ENCODE measurements around the gene EXOSC5. TPM values are rescaled to one million over a fixed set of nuclear protein-coding genes. Genes with fewer than 3 reads are reported as not detected.
"Not testable (repeated sequence)": the region's sequence is repeated elsewhere in the genome, so short reads cannot be mapped to it uniquely, and the experiment has no call there.

EXOSC5 gene
- total RNA-seq, 1 donor from 2014 or later: 13.9 TPM

DNA sequence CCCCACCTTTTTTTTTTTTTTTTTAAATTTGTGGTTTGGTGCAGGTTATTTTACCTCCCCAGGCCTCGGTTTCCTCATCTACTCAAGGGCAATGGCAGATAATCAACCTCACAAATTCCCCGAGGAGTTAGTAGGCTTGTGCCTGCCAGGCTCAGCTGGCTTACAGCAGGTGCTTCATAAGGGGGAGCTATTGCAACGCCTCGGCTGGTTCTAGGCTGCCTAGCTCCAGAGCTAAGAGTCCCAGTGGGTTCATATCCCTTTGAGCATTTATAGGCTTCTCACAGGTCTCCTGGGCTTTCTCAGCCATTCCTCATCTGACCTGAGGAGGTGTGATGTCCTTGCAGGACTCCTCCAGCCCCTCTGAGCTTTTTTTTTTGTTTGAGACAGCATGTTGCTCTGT lies 11.1 kb upstream of the EXOSC5 start:
- DNase-seq (ENCODE audit: low read depth in 2 of 2): no peak

DNA sequence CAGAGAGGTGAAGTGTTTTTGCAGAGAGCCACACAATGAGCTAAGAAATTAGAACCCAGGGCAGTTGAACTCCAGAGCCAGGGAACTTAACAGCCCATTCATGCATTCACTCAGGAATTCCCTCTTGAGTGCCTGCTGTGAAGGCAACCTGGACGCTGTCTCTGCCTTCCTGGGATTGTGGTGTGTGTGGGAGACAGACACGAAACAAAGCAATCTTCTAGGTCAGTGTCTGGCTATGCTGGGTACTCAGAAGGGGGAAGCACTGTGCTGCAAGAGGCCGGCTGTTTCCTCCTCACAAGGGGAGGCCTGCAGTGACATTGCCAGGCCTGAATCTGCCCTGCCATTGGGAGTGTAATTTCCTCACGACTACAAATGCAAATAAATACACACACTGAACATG lies 10.1 kb upstream of the EXOSC5 start:
- peak in 1 of 2 donors; percentile 76 for DNase-seq (ENCODE audit: low read depth in 2 of 2)

DNA sequence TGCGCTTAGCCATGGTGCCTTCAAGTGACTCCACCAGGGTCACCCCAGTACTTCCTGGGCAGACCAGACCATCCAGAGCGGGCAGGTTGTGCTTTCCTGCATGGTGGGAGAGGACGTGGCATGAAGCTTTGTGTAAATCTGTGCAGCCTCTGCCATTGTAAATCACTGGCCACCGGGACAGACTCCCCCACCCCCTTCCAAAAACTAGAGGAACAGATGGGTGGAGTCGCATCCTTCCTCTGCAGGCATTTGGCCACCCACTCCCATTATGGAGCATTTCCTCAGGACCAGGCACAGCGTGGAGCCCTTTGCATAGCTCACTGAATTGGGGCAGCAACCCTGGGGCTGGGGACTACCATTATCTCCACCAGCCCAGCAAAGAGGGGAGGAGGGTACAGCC lies 8.6 kb upstream of the EXOSC5 start:
- DNase-seq (ENCODE audit: low read depth in 2 of 2): peak in 1 of 2 donors; percentile 6

DNA sequence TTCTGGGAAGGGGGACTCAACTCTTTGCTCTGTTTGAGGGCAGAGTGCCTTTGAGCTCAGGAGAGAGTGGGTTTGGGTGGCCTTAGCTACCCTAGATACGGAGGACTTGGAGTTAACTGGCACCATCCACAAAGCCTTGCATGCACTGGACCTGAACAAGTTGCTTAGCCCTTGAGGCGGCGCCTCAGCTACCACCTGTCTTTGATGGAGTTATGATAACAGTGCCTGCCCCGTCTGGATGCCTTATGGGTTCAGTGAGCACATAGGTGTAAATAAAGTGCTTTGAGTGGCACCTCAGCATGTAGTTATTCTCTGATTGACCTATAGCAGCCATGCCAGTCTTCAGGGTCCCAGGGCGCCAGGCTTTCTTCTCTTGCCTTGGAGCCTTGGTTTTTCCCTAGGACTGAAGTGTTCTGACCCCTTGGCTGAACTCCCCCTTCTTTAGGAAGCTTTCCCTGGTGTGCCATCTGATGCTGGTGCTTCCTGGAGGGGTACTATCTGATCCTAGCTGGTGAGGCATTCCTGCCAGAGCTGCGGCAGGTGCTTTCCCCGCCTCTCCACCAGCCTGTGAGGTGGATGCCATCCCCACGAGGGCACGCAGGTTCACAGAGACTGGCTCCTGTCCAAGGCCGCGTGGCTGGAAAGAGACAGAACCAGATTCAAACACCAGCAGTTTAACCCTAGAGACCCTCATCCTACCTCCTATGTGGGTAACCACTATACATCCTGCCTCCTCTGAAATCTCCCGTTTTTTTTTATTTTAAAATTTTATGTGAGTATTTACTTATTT lies 6.2 kb upstream of the EXOSC5 start:
- no peak for DNase-seq (ENCODE audit: low read depth in 2 of 2)

DNA sequence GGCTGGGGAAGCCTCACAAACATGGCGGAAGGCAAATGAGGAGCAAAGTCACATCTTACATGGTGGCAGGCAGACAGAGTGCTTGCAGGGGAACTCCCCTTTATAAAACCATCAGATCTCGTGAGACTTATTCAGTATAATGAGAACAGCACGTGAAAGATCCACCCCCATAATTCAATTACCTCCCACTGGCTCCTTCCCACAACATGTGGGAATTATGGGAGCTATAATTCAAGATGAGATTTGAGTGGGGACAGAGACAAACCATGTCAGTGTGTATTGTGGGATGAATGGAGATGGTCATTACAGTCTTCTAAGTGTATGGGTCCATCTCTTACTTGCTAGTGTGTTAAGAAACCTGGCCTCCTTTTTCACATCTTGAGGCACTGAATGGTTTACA lies 4.9 kb upstream of the EXOSC5 start:
- DNase-seq (ENCODE audit: low read depth in 2 of 2): peak in 1 of 2 donors; percentile 11

DNA sequence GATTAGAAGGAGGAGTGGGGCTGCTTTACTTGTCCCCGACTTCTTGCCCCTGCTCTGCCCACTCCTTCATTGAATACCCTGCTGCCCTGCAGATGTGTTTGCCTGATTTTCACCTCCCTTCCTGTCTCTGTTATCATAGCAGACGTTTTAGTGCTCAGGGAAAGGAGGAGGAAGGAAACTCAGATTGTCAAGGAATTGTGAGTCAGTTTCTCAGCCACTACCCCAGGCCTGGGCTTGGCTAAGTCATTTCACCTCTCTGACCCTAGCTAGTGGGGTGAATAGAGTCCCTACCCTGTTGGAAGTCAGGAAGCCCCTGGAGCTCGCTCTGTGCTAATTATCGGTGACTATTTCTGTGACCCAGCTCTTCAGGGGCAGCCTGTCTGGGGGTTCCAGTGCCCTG lies 4.3 kb upstream of the EXOSC5 start:
- peak in 1 of 2 donors; percentile 87 for DNase-seq (ENCODE audit: low read depth in 2 of 2)

DNA sequence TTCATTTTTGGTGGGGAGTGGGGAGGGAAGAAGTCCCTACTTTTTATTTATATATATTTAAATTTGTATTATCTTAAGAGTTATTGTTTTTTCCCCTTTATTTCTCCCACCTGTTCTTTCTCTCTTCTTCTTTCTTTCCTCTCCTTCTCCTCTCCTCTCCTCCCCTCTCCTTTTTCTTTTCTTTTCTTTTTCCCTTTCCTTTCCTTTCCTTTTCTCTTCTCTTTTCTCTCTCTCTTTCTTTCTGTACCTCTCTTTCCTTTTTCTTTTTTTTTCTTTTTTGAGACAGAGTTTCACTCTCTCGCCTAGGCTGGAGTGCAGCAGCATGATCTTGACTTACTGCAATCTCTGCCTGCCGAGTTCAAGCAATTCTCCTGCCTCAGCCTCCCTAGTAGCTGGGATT lies 2.4 kb upstream of the EXOSC5 start:
- DNase-seq (ENCODE audit: low read depth in 2 of 2): no peak

DNA sequence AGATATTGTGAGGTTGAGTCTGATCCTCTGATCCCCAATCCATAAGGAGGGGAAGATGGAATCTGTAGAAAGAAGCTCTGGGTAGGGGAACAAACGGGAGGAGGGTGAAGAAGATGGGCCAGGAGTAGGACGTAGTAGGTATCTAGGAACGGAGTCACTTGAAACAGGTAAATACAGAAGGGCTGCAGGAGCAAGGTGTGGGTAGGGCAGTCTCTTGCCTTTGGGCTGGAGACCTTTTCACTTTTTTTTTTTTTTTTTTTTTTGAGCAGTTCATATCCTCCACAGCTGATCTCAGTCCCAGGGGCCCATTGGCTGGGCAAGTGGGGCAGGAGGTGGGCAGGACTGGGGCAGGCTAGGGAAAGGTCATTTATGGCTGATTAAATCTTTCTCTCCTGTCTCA lies 1.9 kb upstream of the EXOSC5 start:
- no peak for DNase-seq (ENCODE audit: low read depth in 2 of 2)

DNA sequence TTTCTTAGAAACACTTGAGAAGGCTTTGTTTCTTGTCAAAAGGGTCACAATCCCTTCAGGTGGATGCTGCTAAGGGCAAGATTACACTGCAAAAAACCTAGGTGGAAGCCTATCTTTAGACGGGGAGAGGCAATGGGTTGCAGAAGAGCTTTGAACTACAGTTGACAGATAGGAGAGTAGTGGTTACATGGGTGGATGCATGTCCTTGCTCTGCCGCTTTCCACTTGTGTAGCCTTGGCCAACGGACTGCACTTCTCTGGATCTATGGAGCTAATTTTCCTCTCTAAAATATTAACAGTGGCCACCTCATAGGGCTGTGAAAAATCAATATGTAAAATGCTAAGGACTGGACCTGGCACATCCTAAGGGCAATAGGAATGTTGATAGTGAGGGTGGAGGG lies 1.4 kb upstream of the EXOSC5 start:
- no peak for DNase-seq (ENCODE audit: low read depth in 2 of 2)

DNA sequence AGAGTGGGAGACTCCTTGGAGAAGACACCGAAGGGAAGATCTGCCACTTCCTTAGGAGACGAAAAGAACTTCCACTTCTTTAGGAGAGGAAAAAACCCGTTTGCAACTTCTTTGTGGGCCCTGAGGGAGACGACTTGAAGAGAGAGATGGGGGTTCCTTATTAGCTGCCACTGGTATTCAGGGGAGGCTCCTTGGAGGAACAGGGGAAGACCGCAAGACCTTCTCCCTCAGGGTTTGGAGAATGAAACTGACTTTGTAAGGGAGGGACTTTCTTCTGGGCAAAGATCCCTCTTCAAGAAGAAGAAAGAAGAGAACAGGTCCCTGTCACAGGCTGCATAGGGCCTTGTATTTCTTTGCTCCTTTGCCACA lies 875 bp upstream of the EXOSC5 start:
- no peak for DNase-seq (ENCODE audit: low read depth in 2 of 2)

DNA sequence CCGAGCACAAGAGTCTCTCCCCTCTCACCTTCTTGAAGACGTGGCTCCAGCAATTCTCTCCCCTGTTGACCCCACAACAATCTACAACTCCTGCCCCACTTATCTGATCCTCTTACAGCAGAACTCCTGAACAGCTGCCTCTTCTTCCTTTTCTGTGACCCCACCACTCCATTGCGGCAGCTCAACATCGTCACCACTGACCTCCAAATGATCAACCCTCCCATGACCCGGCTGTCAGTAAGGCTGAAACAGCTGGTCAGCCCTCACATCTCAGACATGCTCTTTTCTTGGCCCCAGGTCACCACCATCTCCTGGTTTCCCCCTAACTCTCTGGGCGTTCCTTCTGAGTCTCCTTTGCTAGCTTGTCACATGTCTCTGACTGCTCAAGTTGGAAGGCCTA lies 1.8 kb downstream of the EXOSC5 start:
- DNase-seq (ENCODE audit: low read depth in 2 of 2): no peak

DNA sequence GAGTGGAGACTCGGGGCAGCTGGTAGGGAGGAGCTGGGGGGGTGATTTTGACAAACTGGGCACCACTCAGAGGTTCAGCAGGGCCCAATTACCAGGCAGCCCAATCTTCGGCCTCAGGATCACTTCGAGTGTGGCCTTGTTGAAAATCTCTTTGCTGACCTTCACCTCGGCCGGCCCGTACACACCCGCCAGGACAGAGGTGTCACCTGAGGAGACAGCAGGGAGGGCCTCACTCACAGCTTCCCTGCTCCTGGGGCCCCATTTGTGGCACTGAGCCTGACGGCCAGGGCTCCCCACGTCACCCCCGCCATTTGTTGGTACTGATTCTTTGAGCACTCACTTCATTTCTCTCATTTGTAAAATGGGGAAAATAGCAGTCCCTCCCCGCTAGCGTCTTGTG lies 4.4 kb downstream of the EXOSC5 start:
- no peak for DNase-seq (ENCODE audit: low read depth in 2 of 2)

DNA sequence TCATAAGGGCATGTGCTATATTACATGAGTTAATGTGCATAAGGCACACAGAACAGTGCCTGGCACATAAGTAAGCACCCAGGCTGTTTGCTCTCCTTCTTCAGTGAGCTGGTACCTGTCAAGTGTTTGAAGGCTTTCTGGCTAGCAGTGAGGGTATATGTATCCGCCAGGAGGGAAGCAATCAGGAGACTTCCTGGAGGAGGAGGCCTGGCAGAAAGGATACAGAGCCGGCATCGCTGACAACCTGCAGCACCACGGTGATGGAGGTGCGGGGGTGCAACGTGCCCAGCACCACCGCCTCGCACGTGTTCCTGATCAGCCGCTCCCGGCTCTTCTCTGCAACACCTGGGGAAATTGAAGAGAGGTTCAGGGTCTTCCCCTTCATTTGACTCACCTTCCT lies 5.5 kb downstream of the EXOSC5 start:
- no peak for DNase-seq (ENCODE audit: low read depth in 2 of 2)

DNA sequence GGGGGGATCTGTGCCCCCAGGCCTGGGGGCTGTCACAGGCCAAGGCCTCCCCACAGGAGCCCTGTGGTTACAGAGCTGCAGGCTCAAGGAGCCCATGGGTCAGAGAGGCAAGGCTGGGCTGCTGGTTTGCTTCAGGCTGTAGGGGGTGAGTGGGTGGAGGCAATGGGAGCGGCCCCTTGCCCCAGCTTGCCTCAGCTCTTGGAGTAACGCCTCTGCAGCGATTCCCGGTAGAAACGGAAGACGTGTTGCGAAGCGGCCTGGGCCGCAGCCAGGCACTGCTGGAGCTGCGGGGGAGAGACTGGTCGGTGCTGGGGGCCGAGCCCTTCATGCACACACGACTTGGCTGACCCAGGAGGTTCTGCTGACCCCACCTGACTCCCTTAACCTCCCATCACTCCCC lies 10.7 kb downstream of the EXOSC5 start:
- DNase-seq (ENCODE audit: low read depth in 2 of 2): no peak

DNA sequence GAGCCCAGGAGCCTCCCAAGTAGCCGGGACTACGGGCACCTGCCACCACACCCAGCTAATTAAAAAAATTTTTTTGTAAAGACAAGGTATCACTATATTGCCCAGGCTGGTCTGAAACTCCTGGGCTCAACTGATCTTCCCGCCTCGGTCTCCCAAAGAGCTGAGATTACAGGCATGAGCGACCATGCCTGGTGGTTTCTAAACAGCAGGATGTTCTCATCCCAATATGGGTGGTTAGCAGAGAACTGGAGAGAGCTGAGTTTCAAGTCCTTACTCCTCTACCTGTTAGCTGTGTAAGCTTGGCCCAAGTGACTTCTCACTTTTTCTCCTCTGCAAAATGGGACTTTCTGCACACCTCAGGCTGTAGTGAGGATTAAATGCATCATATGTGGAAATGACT lies 12.8 kb downstream of the EXOSC5 start:
- DNase-seq (ENCODE audit: low read depth in 2 of 2): no peak

DNA sequence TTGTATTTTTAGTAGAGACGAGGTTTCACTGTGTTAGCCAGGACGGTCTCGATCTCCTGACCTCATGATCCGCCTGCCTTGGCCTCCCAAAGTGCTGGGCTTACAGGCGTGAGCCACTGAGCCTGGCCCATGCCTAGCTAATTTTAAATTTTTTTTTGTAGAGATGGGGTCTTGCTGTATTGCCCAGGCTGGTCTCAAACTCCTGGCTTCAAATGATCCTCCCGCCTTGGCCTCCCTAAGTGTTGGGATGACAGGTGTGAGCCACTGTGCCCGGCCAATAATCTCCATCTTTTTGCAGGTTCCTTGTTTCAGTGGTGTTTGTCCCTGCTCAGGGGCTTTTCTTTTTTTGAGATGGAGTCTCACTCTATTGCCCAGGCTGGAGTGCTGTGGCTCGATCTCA lies 15.6 kb downstream of the EXOSC5 start:
- DNase-seq (ENCODE audit: low read depth in 2 of 2): not testable (repeated sequence)

DNA sequence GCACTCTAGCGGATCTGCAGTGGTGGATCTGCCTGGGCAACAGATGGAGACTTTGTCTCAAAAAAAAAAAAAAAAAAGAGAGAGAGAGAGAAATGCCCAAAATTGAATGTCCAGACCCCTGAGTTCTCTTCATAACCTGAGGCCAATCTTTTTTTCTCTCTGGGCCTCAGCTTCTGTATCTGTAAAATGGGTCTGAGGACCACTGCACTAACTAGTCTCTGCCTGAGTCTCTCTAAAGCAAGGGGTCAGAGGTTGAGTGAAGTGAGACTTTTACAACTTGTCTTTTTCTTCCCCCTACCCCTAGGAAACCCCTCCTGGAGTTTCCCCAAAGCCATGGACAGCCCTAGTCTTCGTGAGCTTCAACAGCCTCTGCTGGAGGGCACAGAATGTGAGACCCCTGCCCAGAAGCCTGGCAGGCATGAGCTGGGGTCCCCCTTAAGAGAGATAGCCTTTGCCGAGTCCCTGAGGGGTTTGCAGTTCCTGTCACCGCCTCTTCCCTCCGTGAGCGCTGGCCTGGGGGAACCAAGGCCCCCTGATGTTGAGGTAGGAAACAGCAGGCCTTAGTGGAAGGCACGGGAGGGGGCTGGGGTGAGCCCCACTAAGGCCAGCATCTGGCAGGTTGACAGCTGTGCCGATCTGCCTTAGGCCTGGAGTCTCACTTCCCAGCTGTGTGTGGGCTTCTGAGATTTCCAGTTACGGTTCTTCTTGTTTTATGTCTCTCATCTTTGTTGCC lies 19.0 kb downstream of the EXOSC5 start:
- no peak for DNase-seq (ENCODE audit: low read depth in 2 of 2)

DNA sequence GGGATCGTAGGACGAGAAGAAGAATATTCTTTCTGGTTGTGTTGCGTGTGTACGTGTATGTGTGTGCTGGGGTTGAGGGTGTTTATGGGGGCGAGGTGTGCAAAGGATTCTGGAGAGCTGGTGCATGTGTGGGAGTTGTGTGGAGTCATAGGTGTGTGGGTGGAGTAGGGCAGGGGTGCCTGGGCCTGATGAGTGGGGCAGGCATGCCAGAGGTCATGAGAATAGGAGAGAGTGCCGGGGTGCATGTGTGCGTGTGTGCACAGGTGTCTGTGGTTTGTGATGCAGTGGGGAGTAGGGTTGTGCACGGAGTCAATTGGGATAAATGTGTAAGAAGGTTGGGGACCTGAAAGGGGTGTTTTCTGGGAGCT lies 20.2 kb downstream of the EXOSC5 start:
- DNase-seq (ENCODE audit: low read depth in 2 of 2): no peak

DNA sequence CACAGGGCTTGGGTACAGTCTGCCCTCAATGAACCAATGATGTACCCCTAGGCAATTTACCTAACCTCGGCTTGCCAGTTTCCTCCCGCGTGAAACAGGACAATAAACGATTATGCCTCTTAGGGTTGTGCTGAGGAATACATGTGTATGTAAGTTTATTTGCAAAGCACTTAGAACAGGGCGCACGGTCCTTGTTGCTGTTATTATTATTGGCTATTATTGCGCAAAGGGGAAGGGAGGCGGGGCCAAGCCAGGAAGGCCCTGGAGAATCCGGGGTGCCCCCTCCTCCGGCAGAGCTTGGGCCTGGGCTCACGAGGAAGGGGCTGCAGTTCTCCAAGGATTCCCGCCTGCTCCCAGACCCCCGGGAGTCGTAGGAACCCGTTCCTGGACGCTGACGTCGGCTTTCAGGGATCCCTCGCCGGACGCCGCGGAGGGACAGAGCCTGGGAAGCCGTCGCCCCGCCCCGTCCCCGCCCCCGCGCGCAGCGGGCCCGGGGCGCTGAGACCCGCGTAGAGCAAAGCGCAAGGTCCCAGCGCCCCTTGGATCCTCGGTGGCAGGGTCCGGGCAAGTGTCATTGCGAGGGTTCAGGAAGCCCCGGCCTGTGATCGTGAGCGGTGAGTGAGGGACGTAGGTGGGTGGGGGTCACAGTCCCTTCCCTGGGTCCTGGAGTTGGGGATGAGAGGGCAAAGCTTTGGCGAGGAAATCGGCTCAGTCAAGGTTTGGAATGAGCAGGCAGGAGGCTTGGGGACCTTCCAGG lies 20.7 kb downstream of the EXOSC5 start, which contains the start of gene TMEM91:
Gene TMEM91, plus strand, starts transcription at position 293 of the 757 bp plus-strand sequence. CDS start 1,777 bp downstream, outside the sequence.
- peak; percentile 16 to 22 for DNase-seq (ENCODE audit: low read depth in 2 of 2)

DNA sequence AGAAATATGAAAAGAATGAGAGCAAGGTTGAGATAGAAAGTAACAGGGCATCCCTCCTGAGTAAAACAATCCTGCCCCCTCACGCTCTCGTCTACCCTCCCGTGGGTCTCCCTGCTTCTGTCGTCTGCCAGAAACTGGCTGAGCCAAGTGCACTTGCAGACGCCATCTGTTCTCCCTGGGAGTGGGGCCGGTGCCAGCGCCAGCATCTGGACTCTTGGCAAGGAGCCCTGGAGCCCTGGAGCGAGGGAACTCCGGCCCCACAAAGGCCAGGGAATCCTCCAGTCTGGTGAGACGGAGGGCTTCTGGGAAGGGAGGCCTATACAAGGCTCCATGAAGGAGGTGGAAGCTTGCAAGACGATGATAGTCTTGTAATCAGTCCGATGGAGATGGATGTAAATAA lies 23.2 kb downstream of the EXOSC5 start:
- DNase-seq (ENCODE audit: low read depth in 2 of 2): peak in 1 of 2 donors; percentile 87

DNA sequence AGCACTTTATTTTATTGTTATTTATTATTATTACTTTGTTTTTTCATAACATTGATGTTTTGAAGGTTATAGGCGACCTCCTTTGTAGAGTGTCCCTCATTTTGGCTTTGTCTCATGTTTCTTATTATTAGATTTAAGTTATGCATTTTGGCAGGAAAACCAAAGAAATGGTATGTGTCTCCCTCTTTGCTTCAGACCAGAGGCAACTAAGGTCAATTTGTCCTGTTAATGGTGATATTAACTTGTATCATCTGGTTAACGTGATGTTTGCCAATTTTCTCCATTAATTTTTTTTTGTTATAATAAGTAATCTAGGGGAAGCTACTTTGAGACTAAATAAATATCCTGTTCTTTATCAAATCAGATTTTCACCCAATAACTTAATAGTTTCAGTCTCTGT lies 24.7 kb downstream of the EXOSC5 start:
- no peak for DNase-seq (ENCODE audit: low read depth in 2 of 2)

DNA sequence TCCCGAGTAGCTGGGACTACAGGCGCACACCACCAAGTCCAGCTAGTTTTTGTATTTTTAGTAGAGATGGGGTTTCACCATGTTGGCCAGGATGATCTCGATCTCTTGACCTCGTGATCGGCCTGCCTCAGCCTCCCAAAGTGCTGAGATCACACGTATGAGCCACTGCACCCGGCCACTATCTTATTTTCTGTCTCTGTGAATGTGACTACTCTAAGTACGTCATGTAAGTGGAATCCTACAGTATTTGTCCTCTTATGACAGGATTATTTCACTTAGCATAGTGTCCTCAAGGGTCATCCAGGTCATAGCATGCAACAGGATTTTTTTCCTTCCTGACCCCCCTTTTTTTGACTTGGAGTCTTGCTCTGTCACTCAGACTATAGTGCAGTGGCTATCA lies 25.6 kb downstream of the EXOSC5 start:
- no peak for DNase-seq (ENCODE audit: low read depth in 2 of 2)

Data from lung microvascular endothelial cell (primary cell).